ENCODE measurements around the gene TMEM38A.

- no peak for TF ChIP-seq CTCF (IDR thresholded peaks at IDR 0.05; ENCODE audit: low read depth, low read length, missing input control)
- TF ChIP-seq JUND (IDR thresholded peaks at IDR 0.05), result no peak
- no peak for TF ChIP-seq EGR1 (IDR thresholded peaks at IDR 0.05; ENCODE audit: low read depth in 2 of 2)
- no peak for TF ChIP-seq ATF3 (IDR thresholded peaks at IDR 0.05)
- TF ChIP-seq, protein P1, sequence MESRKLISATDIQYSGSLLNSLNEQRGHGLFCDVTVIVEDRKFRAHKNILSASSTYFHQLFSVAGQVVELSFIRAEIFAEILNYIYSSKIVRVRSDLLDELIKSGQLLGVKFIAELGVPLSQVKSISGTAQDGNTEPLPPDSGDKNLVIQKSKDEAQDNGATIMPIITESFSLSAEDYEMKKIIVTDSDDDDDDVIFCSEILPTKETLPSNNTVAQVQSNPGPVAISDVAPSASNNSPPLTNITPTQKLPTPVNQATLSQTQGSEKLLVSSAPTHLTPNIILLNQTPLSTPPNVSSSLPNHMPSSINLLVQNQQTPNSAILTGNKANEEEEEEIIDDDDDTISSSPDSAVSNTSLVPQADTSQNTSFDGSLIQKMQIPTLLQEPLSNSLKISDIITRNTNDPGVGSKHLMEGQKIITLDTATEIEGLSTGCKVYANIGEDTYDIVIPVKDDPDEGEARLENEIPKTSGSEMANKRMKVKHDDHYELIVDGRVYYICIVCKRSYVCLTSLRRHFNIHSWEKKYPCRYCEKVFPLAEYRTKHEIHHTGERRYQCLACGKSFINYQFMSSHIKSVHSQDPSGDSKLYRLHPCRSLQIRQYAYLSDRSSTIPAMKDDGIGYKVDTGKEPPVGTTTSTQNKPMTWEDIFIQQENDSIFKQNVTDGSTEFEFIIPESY (IDR thresholded peaks at IDR 0.05), result no peak
- TF ChIP-seq, protein P2, sequence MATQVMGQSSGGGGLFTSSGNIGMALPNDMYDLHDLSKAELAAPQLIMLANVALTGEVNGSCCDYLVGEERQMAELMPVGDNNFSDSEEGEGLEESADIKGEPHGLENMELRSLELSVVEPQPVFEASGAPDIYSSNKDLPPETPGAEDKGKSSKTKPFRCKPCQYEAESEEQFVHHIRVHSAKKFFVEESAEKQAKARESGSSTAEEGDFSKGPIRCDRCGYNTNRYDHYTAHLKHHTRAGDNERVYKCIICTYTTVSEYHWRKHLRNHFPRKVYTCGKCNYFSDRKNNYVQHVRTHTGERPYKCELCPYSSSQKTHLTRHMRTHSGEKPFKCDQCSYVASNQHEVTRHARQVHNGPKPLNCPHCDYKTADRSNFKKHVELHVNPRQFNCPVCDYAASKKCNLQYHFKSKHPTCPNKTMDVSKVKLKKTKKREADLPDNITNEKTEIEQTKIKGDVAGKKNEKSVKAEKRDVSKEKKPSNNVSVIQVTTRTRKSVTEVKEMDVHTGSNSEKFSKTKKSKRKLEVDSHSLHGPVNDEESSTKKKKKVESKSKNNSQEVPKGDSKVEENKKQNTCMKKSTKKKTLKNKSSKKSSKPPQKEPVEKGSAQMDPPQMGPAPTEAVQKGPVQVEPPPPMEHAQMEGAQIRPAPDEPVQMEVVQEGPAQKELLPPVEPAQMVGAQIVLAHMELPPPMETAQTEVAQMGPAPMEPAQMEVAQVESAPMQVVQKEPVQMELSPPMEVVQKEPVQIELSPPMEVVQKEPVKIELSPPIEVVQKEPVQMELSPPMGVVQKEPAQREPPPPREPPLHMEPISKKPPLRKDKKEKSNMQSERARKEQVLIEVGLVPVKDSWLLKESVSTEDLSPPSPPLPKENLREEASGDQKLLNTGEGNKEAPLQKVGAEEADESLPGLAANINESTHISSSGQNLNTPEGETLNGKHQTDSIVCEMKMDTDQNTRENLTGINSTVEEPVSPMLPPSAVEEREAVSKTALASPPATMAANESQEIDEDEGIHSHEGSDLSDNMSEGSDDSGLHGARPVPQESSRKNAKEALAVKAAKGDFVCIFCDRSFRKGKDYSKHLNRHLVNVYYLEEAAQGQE (IDR thresholded peaks at IDR 0.05), result no peak
- TF ChIP-seq FOXA1 (IDR thresholded peaks at IDR 0.05), result no peak
- no peak for TF ChIP-seq RAD21 (IDR thresholded peaks at IDR 0.05)
- TF ChIP-seq YY1 (IDR thresholded peaks at IDR 0.05), result no peak
Measured at GRCh38 chr19:16673231-16673630, 12.3 kb downstream of the TMEM38A start.

Data from liver (tissue), 3 donors.